Neuronal stem cell (in vitro differentiated cells): Measurements from ENCODE around the gene FABP2.

Experiments
- DNase-seq: peaks from one replicate; pipeline ENCODE4 v3.0.0-alpha.2; 2013; ENCODE audit warnings: low spot score
- H2AFZ ChIP-seq: one replicate; pipeline ENCODE4 v1.6.1; 2013; ENCODE audit warnings: mild to moderate bottlenecking, low read length, inconsistent platforms
- H2AK5ac ChIP-seq: 2 replicates; pipeline ENCODE4 v1.6.1; 2013; ENCODE audit warnings: low read depth, mild to moderate bottlenecking, inconsistent platforms, low read length, moderate library complexity, mixed read lengths
- H2BK120ac ChIP-seq: 2 replicates; pipeline ENCODE4 v1.6.1; 2013; ENCODE audit warnings: low read depth, mild to moderate bottlenecking, inconsistent platforms, low read length, moderate library complexity, mixed read lengths
- H2BK12ac ChIP-seq: one replicate; pipeline ENCODE4 v1.6.1; 2013; ENCODE audit warnings: low read length, inconsistent platforms
- H2BK15ac ChIP-seq: 2 replicates; pipeline ENCODE4 v1.6.1; 2013; ENCODE audit warnings: mild to moderate bottlenecking, low read length, inconsistent platforms, mixed read lengths
- H2BK5ac ChIP-seq: one replicate; pipeline ENCODE4 v1.6.1; 2013; ENCODE audit warnings: inconsistent platforms, mild to moderate bottlenecking, low read length, moderate library complexity
- H3K14ac ChIP-seq: one replicate; pipeline ENCODE4 v1.6.1; 2013; ENCODE audit warnings: low read length, inconsistent platforms
- H3K18ac ChIP-seq: 2 replicates; pipeline ENCODE4 v1.6.1; 2013; ENCODE audit warnings: low read length, inconsistent platforms
- H3K23ac ChIP-seq: 2 replicates; pipeline ENCODE4 v1.6.1; 2013; ENCODE audit warnings: low read depth, mild to moderate bottlenecking, mixed read lengths, low read length, inconsistent platforms; ENCODE audit not compliant: poor library complexity
- H3K27ac ChIP-seq: replicated peaks from 3 replicates; pipeline ENCODE4 v1.5.1; 2013; ENCODE audit warnings: low read length, inconsistent platforms
- H3K27me3 ChIP-seq, 3 experiments: 2 replicates each; pipeline ENCODE4 v1.6.1; 2013; ENCODE audit warnings: low read length in 3 of 3, mild to moderate bottlenecking in 2 of 3, inconsistent platforms in 1 of 3, low read depth in 1 of 3, mixed read lengths in 1 of 3, moderate library complexity in 1 of 3; ENCODE audit not compliant: control insufficient read depth in 3 of 3, insufficient read depth in 3 of 3
- H3K36me3 ChIP-seq, 2 donors: replicated peaks in 1 of 2; 2 replicates each; pipeline ENCODE4 v1.6.1; 2013; ENCODE audit warnings: low read length in 2 of 2; ENCODE audit not compliant: control insufficient read depth in 2 of 2, insufficient read depth in 2 of 2
- H3K4ac ChIP-seq: 2 replicates; pipeline ENCODE4 v1.6.1; 2013; ENCODE audit warnings: inconsistent platforms, mild to moderate bottlenecking, low read length, moderate library complexity
- H3K4me1 ChIP-seq, 2 donors: 1 replicate in 1 of 2; 2 replicates in 1 of 2; pipeline ENCODE4 v1.6.1; 2013; ENCODE audit warnings: low read length in 2 of 2, low read depth in 1 of 2; ENCODE audit not compliant: control insufficient read depth in 2 of 2, insufficient read depth in 1 of 2
- H3K4me2 ChIP-seq: one replicate; pipeline ENCODE4 v1.6.1; 2013; ENCODE audit warnings: mild to moderate bottlenecking, low read length, inconsistent platforms; ENCODE audit not compliant: insufficient read depth, poor library complexity, severe bottlenecking
- H3K4me3 ChIP-seq, 2 donors: 2 replicates each; pipeline ENCODE4 v1.5.1; 2013; ENCODE audit warnings: low read length in 2 of 2, mild to moderate bottlenecking in 2 of 2, inconsistent platforms in 1 of 2, moderate library complexity in 1 of 2
- H3K79me1 ChIP-seq: one replicate; pipeline ENCODE4 v1.6.1; 2013; ENCODE audit warnings: low read depth, mild to moderate bottlenecking, inconsistent platforms, low read length, moderate library complexity
- H3K9ac ChIP-seq: one replicate; pipeline ENCODE4 v1.6.1; 2013; ENCODE audit warnings: mild to moderate bottlenecking, low read depth, low read length, inconsistent platforms; ENCODE audit not compliant: poor library complexity
- H3K9me3 ChIP-seq, 2 donors: replicated peaks in 1 of 2; 2 replicates each; pipeline versions ENCODE3 to v1.6.1; 2013; ENCODE audit warnings: low read length in 2 of 2, mild to moderate bottlenecking in 2 of 2, inconsistent platforms in 1 of 2, low read depth in 1 of 2, mixed read lengths in 1 of 2, moderate library complexity in 1 of 2; ENCODE audit not compliant: control insufficient read depth in 2 of 2, insufficient read depth in 1 of 2
- H4K8ac ChIP-seq: one replicate; pipeline ENCODE4 v1.6.1; 2013; ENCODE audit warnings: low read depth, mild to moderate bottlenecking, inconsistent platforms, low read length, moderate library complexity
- H4K91ac ChIP-seq: one replicate; pipeline ENCODE4 v1.6.1; 2013; ENCODE audit warnings: low read length, low read depth, mild to moderate bottlenecking, inconsistent platforms; ENCODE audit not compliant: poor library complexity
- WGBS, 2 donors: extraction: QIAGEN DNeasy Blood & Tissue Kit; methylation state at CpG; one replicate each; pipeline ENCODE4 v1.1.7; 2013; ENCODE audit warnings: missing lambda C conversion rate in 2 of 2, mixed read lengths in 1 of 2; ENCODE audit not compliant: insufficient read length in 2 of 2, insufficient replicate concordance in 1 of 2; ENCODE audit errors: extremely low coverage in 2 of 2; 5-methylcytosine and 5-hydroxymethylcytosine counted together

Gene FABP2

GRCh38 chr4:119296356-119296755 lies 25.6 kb downstream of the FABP2 start:
- Histone ChIP-seq H2BK12ac (no peak overlapping the region), H3K14ac (no peak overlapping the region), H3K18ac (no peak overlapping the region), H3K4ac (no peak overlapping the region), H3K79me1 (peaks cover 6% of the 10 kb centered on the region), H2AFZ (no peak overlapping the region), H3K4me2 (no peak overlapping the region), H4K91ac (no peak overlapping the region), H2AK5ac (no peak overlapping the region), H3K4me3 (no peak overlapping the region), H2BK15ac (no peak overlapping the region), H4K8ac (no peak overlapping the region), H3K9me3 (peaks cover 0 to 8% of the 10 kb centered on the region in 2 donors), H3K9ac (no peak overlapping the region), H3K27me3 (no peaks in the 10 kb centered on the region), H2BK5ac (no peak overlapping the region), H3K4me1 (peaks cover 0 to 9% of the 10 kb centered on the region in 2 donors), H3K27ac (no peak overlapping the region), H3K23ac (no peak overlapping the region), H3K36me3 (peaks cover 2 to 30% of the 10 kb centered on the region in 2 donors), H2BK120ac (no peak overlapping the region)
- no peak for DNase-seq
- no CpG with 5 or more reads among the region's 2 CpGs for WGBS, 2 donors

- H2BK5ac ChIP-seq = no peak overlapping the region
- no peaks in the 10 kb centered on the region for H3K27me3 ChIP-seq
- no peak overlapping the region for H3K27ac ChIP-seq
- no peak overlapping the region for H4K91ac ChIP-seq
- no peak overlapping the region for H3K4ac ChIP-seq
- H2AFZ ChIP-seq = no peak overlapping the region
- H2BK120ac ChIP-seq = no peak overlapping the region
- no peak overlapping the region for H2BK12ac ChIP-seq
- peaks cover 0 to 6% of the 10 kb centered on the region in 2 donors for H3K36me3 ChIP-seq
- no CpG with 5 or more reads among the region's 1 CpG for WGBS, 2 donors
- H2BK15ac ChIP-seq = no peak overlapping the region
- H3K4me2 ChIP-seq = no peak overlapping the region
- no peak overlapping the region for H2AK5ac ChIP-seq
- no peak overlapping the region for H3K4me3 ChIP-seq
- H3K9me3 ChIP-seq = no peaks in the 10 kb centered on the region
- H4K8ac ChIP-seq = no peak overlapping the region
- H3K4me1 ChIP-seq = no peaks in the 10 kb centered on the region
- no peak overlapping the region for H3K23ac ChIP-seq
- H3K9ac ChIP-seq = no peak overlapping the region
- H3K79me1 ChIP-seq = no peaks in the 10 kb centered on the region
- no peak overlapping the region for H3K18ac ChIP-seq
- H3K14ac ChIP-seq = no peak overlapping the region
- no peak for DNase-seq
Measured at GRCh38 chr4:119290598-119290997, 31.3 kb downstream of the FABP2 start.

- no peak overlapping the region for H3K27ac ChIP-seq
- no peak overlapping the region for H2AFZ ChIP-seq
- no peak for DNase-seq
- no peak overlapping the region for H3K9ac ChIP-seq
- H3K4me3 ChIP-seq = no peak overlapping the region
- H3K23ac ChIP-seq = no peak overlapping the region
- no CpG with 5 or more reads among the region's 5 CpGs for WGBS, 2 donors
- no peak overlapping the region for H3K14ac ChIP-seq
- H2BK12ac ChIP-seq = no peak overlapping the region
- H4K91ac ChIP-seq = no peak overlapping the region
- H4K8ac ChIP-seq = no peak overlapping the region
- no peak overlapping the region for H3K18ac ChIP-seq
- H3K79me1 ChIP-seq = no peaks in the 10 kb centered on the region
- no peak overlapping the region for H3K4me2 ChIP-seq
- no peak overlapping the region for H2BK15ac ChIP-seq
- H2BK120ac ChIP-seq = no peak overlapping the region
- H3K4me1 ChIP-seq = no peaks in the 10 kb centered on the region
- H3K4ac ChIP-seq = no peak overlapping the region
- H3K36me3 ChIP-seq = peaks cover 0 to 6% of the 10 kb centered on the region in 2 donors
- H2BK5ac ChIP-seq = no peak overlapping the region
- no peak overlapping the region for H2AK5ac ChIP-seq
- no peaks in the 10 kb centered on the region for H3K9me3 ChIP-seq
- no peaks in the 10 kb centered on the region for H3K27me3 ChIP-seq
Measured at GRCh38 chr4:119289313-119289712, 32.6 kb downstream of the FABP2 start.

GRCh38 chr4:119286377-119287002 lies 35.4 kb downstream of the FABP2 start:
- H3K9ac ChIP-seq = no peak overlapping the region
- no peak overlapping the region for H4K8ac ChIP-seq
- H3K9me3 ChIP-seq = no peaks in the 10 kb centered on the region
- no peak overlapping the region for H2AK5ac ChIP-seq
- H2BK15ac ChIP-seq = no peak overlapping the region
- H2BK12ac ChIP-seq = no peak overlapping the region
- H3K4me2 ChIP-seq = no peak overlapping the region
- H3K27ac ChIP-seq = no peak overlapping the region
- no peaks in the 10 kb centered on the region for H3K79me1 ChIP-seq
- no peaks in the 10 kb centered on the region for H3K36me3 ChIP-seq
- H3K27me3 ChIP-seq = no peaks in the 10 kb centered on the region
- H3K4me3 ChIP-seq = no peak overlapping the region
- no peak overlapping the region for H3K18ac ChIP-seq
- no peak overlapping the region for H2BK120ac ChIP-seq
- no peak overlapping the region for H3K23ac ChIP-seq
- no peak overlapping the region for H4K91ac ChIP-seq
- DNase-seq = peak; percentile 2
- no CpG with 5 or more reads among the region's 3 CpGs for WGBS, 2 donors
- no peak overlapping the region for H2BK5ac ChIP-seq
- H3K14ac ChIP-seq = no peak overlapping the region
- no peak overlapping the region for H3K4ac ChIP-seq
- H3K4me1 ChIP-seq = no peaks in the 10 kb centered on the region
- H2AFZ ChIP-seq = no peak overlapping the region
